HK-2 (cell line): ENCODE results near the gene DNM1.

ENCODE experiments used
- DNase-seq: peaks from one replicate; pipeline ENCODE4 v3.0.0-alpha.2; 2018; ENCODE audit not compliant: unreplicated experiment

Gene DNM1

GRCh38 chr9:128203024-128203706 is at the start of gene DNM1:
Gene DNM1 (plus strand): TSS chr9:128203379. CDS start chr9:128203471, 92 bp downstream.
- DNase-seq: peak; percentile 72

GRCh38 chr9:128153947-128154695 is 49.1 kb upstream of the DNM1 start:
- DNase-seq: no peak

GRCh38 chr9:128155736-128156500 is 47.3 kb upstream of the DNM1 start:
- DNase-seq: no peak

GRCh38 chr9:128159522-128159783 is 43.7 kb upstream of the DNM1 start:
- DNase-seq: no peak

GRCh38 chr9:128159784-128160602 is 43.2 kb upstream of the DNM1 start, which contains the start of gene BBLN:
Gene BBLN (plus strand): TSS chr9:128160265. CDS start chr9:128160408, 143 bp downstream.
- DNase-seq: peak; percentile 98

GRCh38 chr9:128160603-128160987 is 42.6 kb upstream of the DNM1 start:
- no peak for DNase-seq

GRCh38 chr9:128161215-128161902 is 41.8 kb upstream of the DNM1 start:
- no peak for DNase-seq

- DNase-seq: no peak
Measured at GRCh38 chr9:128162215-128163026, 40.8 kb upstream of the DNM1 start.

- no peak for DNase-seq
Measured at GRCh38 chr9:128163027-128163515, 40.1 kb upstream of the DNM1 start.

GRCh38 chr9:128163523-128164306 is 39.5 kb upstream of the DNM1 start:
- no peak for DNase-seq

- peak; percentile 70 for DNase-seq
Measured at GRCh38 chr9:128164307-128164885, 38.8 kb upstream of the DNM1 start.

- DNase-seq: no peak
Measured at GRCh38 chr9:128166169-128166568, 37.0 kb upstream of the DNM1 start.

- DNase-seq: no peak
Measured at GRCh38 chr9:128167209-128167608, 36.0 kb upstream of the DNM1 start.

- DNase-seq: no peak
Measured at GRCh38 chr9:128168731-128169308, 34.4 kb upstream of the DNM1 start.

GRCh38 chr9:128169492-128169891 is 33.7 kb upstream of the DNM1 start:
- no peak for DNase-seq

GRCh38 chr9:128169925-128170324 is 33.3 kb upstream of the DNM1 start:
- DNase-seq: no peak

GRCh38 chr9:128174062-128174461 is 29.1 kb upstream of the DNM1 start:
- no peak for DNase-seq

- no peak for DNase-seq
Measured at GRCh38 chr9:128175102-128175563, 28.0 kb upstream of the DNM1 start.

- DNase-seq: no peak
Measured at GRCh38 chr9:128175726-128176125, 27.5 kb upstream of the DNM1 start.
